ENCODE data around the gene LACTB.

The LACTB gene

DNA sequence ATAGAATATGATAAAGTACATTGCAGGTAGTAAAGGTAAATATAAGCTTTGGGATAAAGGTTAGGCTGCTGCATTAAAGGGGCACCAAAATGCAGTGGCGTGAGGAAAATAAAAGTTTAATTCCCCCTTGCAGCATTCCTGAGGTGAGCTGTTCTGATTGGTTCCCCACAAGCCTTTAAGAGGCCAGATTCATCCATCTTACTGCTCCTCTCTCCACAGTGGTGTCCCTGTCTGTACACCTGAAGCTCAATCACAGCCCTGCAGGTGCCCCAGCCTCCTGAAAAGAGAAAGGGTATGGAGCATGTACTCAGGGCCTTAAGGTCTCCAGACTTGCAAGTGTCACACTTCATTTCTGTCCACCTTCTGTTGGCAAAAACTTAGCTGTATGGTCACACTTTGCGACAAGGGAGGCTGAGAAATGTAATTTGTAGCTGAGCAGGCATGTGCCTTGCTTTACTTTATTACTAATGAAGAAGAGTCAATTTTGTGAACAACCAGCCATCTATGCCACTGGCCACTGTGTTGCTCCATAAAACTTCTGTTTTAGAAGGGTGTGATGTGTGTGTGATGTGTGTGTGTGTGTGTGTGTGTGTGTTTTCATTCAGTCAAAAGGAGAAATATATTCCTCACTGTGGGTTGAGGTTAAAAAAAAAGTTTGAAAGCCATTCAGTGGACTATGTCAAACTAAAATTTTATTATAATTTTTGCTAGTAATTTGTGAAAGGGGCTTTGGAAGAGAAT, 12.8 kb downstream of the LACTB start:
- no peak for DNase-seq

DNA sequence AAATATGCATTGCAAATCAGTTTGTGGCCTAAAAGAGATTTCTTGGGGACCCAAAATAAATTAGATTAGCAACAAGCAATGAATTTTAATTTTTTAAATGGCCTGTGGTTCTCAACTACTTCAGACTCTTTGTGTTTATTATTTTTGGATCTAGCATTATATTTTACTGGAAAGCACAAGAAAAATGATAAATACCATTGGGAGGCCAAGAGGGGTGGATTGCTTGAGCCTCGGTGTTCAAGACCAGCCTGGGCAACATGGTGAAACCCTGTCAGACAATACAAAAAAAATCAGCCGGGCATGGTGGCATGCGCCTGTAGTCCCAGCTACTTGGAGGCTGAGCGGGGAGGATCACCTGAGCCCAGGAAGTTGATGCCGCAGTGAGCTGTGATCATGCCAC, 13.6 kb downstream of the LACTB start:
- DNase-seq, result no peak

DNA sequence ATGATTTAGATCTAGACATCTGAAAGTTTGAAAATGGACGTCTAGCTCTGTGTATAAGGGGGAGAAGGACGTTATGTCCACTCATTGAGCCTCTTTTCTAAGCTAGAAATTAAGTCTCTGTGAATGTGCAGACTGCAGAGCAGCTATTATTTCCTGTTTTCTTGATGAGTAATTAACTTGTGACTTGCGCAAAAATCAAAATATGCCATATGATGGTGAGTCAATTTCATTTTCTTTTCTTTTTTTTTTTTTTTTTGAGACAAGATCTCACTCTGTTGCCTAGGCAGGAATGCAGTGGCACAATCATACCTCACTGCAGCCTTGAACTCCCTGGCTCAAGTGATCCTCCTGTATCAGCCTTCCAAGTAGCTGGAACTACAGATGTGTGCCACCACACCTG, 14.1 kb downstream of the LACTB start:
- DNase-seq, result peak; percentile 85

DNA sequence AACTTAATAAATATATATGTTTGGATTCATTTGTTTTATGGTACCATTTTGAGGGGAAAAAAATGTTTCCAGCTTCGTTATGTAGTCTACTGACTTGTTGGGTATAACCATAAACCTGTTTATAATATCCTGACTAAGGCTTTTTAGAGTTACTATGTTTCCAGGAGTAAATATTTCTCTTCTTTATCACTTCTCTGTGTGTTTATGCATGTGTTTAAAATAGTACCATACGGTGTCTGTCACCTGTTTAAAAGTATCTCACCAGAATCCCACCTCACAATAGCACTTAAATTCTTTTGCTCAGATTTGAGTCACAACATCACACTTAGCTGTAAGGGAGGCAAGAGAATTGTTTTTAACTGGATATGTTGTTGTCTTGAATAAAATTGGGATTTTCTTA, 15.1 kb downstream of the LACTB start:
- DNase-seq, result no peak

DNA sequence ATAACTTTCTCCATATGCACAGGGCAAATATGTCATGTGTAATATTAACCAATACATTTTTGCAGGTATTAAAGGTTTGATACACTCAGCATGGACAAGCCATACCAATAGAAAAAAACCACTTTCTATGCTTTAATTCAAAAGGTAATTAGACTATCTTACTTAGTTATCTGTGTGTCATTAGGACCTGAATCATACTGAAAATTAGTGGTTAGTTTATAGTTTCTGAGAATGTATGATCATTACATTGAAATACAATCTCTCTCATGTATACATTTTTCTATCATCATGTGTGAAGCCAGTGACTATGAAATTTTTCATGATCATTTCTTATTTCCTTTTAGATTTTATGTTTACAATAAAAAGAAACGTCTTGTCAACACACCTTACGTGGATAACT, 19.3 kb downstream of the LACTB start:
- no peak for DNase-seq

DNA sequence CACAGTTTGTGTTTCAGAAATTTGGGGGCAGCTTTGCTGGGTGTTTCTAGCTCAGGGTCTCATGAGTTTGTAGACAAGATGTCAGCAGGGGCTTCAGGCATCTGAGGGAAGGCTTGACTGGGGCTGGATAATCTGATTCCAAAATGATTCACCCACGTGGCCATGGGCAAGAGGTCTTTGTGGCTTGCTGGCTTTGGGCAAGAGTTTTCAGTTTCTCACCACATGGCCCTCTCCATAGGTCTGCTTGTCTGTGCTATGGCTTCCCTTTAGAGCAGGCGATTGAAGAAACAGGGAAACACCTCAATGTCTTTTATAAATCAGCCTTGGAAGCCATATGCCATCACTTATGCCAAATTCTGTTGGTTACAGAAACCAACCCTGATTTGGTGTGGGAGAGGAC, 23.8 kb downstream of the LACTB start:
- DNase-seq, result no peak

DNA sequence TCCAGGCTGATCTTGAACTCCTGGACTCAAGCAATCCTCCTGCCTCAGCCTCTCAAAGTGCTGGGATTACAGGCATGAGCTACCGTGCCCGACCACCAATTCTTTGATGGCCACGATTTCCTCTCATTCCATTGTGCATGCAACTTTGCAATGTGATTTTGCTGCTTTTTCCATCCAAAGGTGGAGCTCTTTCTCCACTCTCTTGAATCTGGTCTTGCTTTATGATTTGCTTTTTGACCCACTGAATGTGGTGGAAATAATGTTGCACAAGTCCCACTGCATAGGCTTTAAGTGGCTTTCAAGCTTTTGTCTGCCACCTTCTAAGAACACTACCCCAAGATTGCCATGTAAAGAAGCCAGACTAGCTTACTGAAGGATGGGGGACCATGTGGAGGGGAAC, 25.0 kb downstream of the LACTB start:
- no peak for DNase-seq

DNA sequence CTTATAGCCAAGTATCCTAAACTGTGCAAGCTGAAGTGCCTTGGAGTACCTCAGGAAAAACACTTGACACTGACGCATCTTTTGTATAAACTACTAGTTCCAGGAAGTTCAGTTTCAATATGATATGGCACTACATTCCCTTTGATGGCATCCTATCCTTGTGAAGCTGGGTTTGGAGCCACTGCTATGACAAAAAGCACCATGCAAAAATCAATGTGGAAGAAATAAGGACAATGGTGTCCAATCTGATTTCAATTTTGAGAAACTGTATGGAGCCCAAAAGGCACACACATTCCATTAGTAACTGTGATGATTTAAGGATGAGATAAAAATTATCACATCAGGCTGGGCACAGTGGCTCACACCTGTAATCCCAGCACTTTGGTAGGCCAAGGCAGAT, 30.0 kb downstream of the LACTB start:
- DNase-seq, result no peak

DNA sequence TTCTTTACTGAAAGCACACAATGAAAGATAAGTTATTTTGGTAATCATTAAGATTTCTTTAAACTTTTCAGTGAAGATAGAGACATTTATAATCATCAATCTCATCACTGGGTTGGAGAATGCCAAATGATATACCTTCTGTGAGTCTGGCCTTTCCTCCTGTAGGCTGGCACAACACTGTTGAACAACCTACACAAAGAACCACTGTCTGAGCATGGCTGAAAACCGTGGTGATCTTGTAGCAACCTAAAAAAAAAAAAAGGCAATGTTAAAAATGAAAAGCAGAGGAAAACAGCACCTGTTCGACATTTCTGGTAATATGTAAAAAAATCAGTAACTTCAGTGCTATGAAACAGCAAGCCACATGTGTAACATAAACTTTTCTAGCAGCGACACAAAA, 33.8 kb downstream of the LACTB start:
- DNase-seq, result no peak

DNA sequence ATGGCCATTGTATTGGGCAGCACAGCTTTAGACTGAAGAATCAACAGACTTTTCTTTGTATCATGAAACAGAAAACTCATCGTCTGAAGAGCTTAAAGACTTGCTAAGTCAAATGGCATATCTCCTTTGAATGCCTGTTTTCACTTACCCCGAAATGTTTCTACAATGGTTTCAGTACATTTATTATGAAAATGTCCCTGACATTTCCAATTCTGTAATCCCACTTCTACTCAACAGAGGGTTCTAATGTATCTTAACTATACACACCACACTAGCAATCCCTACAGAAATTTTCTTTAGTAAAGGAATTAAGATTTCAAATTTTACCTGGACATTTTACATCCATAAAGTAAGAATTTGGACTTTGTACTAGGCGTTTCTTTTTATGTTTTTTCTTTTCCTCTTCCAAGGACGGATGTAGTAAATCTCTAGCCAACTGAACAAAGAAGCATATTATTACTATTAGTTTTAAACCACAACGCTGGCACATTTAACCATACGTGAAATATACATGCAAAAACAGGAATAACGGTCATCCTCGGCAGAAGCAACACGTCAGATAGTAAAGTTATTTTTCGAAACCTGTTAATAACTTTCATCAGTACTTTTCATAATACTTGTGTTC, 34.5 kb downstream of the LACTB start:
- no peak for DNase-seq

DNA sequence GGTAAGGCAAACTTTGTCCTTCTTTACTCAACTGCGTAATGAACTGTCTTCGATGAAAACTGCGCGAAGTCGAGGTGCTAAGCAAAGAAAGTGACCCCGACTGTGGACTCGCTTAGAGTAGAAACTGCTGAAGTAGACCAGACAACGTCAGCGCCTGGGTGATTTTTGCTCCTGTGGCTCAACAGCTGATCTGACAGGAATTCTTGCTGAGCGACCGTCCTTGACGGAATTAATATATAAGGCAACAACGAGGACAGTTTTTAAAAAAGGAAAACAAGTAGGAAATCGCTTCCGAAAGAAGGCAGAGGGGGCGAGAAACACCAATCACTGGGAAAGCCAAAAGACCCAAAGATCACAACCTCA, 35.1 kb downstream of the LACTB start:
- no peak for DNase-seq

DNA sequence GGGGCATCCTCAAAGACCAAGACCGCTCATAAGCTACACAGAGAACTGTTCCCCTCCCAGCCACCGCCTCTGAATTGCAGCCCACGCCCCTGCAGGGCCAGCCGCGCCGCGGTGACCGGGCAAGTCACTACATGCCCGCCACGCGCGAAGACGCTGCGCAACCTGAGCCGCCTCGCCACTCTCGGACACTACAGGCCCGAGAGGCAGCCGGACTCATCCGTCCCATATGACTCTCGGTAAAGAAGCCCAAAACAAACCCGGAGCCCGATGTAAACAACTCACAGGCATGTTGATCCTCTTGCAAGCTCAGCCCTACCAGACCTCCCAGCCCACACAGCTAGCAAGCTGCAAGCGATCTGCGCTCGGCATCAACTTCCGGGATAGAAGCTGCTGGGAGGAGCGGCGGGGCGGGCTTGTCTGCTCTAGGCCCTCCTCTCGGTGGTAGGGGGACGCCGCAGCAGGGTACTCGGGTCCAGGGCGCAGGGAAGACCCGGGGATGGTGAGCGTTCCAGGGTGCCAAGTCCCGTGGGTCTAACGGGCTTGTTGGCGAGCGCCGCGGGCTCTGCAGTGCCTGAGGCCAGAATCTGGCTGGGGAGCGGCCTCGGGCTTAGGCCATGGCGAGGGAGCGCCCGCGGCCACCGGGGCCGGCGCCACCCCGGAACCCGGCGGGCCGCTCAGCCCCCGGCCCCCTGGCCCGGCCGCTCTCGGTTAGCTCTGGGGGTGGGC, 35.6 kb downstream of the LACTB start, which contains the start of gene RPS27L:
TSS of gene RPS27L (minus strand) at position 360 of the 726 bp plus-strand sequence. CDS start at position 288, 72 bp downstream.
- peak; percentile 94 for DNase-seq

DNA sequence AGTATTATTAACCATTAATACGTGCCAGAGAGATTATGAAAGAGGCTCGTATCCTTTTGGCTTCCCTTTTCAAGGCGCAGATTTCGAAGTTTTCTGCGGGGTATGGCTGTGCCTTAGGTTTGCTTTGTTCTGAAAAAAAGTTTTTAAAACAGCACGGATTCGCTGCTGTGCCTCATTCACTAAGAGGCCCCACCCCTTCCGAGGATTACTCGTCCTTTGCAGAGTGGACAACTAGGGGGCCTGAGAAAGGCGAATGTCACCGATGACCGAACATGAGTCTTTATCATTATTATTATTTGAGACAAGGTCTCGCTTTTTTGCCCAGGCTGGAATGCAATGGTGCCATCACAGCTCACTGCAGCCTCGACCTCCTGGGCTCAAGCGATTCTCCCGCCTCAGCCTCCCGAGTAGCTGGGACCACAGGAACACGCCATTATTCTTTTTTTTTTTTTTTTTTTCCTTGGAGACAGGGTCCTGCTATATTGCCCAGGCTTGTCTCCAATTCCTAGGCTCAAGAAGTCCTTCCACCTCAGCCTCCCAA, 36.3 kb downstream of the LACTB start:
- peak; percentile 76 for DNase-seq

DNA sequence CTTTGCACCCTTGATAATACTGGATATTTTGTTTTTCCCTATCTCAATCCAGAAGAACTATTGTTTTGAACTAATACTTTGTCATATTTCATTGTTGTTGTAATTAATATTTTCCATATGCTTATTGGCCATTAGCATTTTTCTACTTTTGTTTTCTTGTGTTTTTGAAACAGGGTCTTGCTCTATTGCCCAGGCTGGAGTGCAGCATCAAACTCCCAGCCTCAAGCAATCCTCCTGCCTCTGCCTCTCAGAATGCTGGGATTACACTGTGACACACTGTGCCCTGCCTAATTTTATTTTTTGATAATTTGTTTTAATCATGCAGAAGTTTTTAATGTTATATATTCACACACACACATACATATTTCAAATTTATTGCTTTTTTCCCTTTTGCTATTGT, 39.0 kb downstream of the LACTB start:
- no peak for DNase-seq

DNA sequence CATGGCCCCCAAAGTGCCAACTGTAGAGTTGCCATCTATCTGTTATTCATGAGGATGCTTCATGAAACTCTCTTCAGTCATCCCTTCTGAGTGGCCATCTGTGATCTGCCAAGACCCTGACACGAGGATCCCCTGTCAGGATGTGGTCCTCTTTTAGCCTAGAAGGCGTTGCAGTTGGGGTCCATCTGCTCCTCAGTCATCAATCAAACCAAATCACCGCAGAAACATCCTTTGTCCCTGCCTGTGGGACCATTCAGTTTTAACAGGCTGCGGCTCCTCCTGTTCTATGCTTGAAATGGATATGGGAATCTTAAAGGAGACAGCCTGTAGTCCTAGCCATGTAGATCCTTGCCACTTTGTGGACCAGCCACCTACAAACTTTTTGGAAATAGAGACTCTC, 41.6 kb downstream of the LACTB start:
- DNase-seq, result no peak

DNA sequence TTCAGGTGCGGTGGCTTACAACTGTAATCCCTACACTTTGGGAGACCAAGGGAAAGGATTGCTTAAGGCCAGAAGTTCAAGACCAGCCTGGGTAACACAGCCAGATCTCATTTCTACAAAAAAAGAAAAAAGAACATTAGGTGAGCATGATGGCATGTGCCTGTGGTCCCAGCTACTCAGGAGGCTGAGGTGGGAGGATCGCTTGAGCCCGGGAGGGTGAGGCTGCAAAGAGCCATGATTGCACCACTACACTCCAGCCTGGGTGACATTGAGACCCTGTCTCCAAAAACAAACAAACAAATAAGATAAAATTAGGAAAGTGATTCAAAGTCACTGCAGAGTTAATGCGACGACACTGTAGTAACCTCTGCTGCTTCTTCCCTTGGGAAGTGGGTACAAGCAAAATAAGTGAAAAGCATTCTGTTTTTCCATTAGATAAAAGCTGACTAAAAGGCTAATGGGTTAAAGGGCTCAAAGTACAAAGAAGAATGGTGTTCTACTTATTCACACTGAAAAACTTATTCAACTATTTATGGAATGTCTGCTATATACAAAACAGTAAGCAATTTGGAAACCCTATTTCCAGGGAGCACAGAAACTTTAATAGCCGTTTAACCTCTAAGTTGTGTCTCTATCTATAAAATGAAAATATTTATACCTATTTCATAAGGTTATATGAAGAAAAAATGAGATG, 43.7 kb downstream of the LACTB start:
- DNase-seq, result no peak

DNA sequence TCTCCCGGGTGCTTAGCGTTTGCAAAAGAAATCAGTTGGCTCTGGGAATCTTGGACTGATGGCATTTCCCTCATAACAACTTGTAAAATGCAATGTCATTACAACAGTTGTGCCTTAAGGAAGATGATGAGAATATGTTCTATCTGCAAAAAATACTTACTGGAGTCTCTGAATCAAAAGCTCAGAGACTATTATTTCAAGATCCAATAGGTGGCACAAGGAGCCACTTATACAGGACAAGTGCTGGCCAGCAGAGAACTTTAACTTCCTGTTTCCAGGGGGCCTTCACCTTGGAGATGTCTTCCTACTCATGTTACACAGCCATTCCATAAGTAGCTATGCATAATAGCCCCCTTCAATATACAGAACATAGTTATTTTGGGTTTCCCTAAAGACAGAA, 44.6 kb downstream of the LACTB start:
- DNase-seq, result no peak

DNA sequence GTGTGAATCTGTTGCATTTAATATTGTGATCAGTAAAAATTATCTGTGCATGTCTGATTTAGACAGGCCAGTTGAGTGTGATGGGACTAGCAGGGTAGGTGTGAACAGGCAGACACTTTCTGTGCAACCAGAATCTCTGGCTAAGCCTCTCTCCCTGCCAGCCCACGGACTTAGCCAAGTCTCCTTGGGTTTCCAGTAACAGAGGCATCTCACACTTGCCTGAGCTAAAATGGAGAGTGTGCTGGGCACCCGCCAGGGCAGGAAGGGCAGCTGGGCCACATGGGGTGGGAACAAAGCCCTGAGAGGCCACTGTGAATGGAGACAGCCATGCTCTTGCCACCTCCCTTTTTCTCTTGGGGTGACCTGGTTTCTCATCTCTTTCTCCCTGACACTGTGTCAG, 48.1 kb downstream of the LACTB start:
- DNase-seq, result no peak

DNA sequence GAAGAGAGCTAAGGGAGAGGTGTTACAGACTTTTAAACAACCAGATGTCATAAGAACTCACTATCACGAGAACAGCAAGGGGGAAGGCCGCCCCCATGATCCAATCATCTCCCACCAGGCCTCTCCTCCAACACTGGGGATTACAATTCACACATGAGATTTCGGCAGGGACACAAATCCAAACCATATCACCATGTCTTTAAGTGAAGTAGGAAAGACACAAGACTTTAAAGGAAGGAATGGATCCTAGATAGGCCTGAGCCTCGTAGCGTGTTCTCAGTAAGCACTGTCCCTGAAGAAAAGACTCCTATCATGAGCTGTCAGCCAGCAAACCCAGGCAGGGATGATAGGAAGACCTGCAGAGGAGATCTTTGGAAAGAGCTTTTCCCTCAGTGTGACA, 50.7 kb downstream of the LACTB start:
- no peak for DNase-seq

DNA sequence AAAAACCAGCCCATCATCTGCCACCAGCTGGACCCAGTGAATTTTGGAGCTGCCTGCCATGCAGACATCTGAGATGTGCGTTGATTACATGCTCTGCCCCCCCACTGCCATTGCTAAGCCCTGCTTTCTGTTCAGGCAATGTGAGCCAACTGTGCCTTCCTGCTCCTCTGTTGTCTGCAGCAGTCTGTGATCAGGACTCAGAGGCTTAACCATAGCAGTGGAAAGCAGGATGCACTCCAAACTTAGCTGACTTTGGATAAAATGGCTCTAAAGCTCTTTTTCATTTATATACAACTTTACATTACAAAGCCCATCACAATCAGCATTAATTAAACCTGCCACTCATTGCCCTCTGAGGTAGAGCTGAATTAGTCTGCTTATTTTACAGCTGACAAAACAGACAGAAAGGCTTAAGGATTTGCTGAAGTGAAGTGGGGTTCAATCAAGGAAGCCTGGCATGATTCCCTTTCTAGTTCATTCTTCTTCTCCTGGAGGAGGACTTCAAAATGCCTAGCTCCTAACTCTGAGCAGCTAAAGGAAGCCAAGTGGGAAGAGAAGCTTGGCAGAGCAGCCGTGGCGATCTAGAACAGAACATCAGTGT, 51.3 kb downstream of the LACTB start:
- DNase-seq, result no peak

DNA sequence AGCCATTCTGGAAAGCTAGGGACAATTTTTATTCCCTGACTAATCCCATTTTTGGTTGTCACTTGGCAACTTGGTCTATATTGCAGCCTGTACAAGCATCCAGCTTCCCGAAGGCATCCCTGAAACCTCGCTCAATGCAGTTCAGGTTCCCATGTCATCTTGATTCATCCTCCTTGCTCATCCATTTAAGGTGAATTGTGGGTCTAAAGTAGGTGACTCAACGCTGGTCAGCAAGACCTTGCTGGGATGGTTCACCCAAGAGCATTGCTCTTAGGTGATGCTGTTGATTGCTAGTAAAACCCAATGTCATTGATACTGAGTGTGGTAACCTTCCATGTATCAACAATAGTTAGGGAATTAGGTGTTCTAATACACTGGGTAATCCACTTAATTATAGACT, 54.6 kb downstream of the LACTB start:
- no peak for DNase-seq

DNA sequence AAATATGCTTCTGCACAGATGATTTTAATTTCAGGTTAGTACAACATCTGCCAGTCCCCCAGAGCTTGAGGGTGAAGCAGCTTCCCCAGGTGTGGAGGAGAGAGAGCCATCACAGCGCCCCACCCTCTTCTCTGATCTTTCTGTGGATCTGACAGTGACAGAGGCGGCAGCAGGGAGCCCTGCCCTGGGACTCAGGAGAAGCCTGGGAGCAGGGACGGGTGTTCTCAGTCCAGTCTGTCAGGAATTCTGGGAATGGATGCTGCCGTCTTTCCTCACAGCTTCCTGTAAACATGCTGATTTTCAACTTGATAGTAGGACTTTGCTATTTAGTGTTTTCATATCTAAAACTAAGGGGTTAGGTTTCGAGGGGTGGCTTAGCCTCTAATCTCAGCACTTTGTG, 56.4 kb downstream of the LACTB start:
- DNase-seq, result no peak

DNA sequence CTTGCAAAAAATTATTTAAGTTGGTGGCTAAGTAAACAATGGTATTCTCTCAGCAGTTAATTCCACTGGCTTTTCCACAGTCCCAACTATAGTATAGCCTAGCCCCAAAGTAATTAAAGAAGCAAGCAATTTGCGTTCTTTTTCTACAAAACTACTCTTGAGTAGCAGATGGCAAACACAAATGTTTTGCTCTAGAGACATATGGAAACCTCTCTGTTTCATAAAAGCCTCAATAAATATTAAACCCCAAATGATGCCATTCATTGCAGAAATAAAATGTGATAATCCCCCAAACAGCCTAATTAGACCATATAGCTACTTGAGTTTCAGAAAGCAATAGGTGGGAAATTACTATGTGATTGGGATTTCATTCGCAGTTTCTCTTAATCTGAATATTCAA, 59.1 kb downstream of the LACTB start:
- DNase-seq, result no peak
